OCI-LY3 (cell line): ENCODE results near the gene FOXO1.

Experiments
- H2AFZ ChIP-seq: fragments of 200-600, 300-600 bp; shearing (Covaris generic); 2 replicates; pipeline ENCODE4 v1.6.0; 2014; ENCODE audit warnings: antibody characterized with exemption, low read depth, low read length
- H3K27ac ChIP-seq: fragments of 200-600, 300-600 bp; sonication (generic); 2 replicates; pipeline ENCODE4 v1.5.1; 2014; ENCODE audit warnings: mild to moderate bottlenecking, low read length, moderate library complexity, mixed read lengths
- H3K27me3 ChIP-seq: fragments of 200-600, 300-600 bp; sonication (generic); 2 replicates; pipeline ENCODE4 v1.6.1; 2014; ENCODE audit warnings: low read depth, low read length, mixed read lengths
- H3K36me3 ChIP-seq: fragments of 200-600, 300-600 bp; sonication (generic); replicated peaks from 2 replicates; pipeline ENCODE3; 2014; ENCODE audit warnings: low read depth, low read length, mixed read lengths
- H3K4me1 ChIP-seq: fragments of 300-600, 200-600 bp; sonication (generic); 2 replicates; pipeline ENCODE4 v1.6.1; 2014; ENCODE audit warnings: low read length, mixed read lengths
- H3K4me2 ChIP-seq: fragments of 200-600, 300-600 bp; sonication (generic); 2 replicates; pipeline ENCODE4 v1.6.1; 2014; ENCODE audit warnings: low read length, mixed read lengths
- H3K4me3 ChIP-seq: fragments of 300-600, 200-600 bp; sonication (generic); 2 replicates; pipeline ENCODE4 v1.5.1; 2014; ENCODE audit warnings: antibody characterized with exemption, mild to moderate bottlenecking, low read length, moderate library complexity
- H3K79me2 ChIP-seq: fragments of 300-600, 200-600 bp; shearing (Covaris generic); 2 replicates; pipeline ENCODE4 v1.6.1; 2014; ENCODE audit warnings: mild to moderate bottlenecking, low read length, mixed read lengths
- H3K9ac ChIP-seq: fragments of 300-600, 200-600 bp; shearing (Covaris generic); 2 replicates; pipeline ENCODE4 v1.6.0; 2014; ENCODE audit warnings: mild to moderate bottlenecking, low read length, moderate library complexity
- H3K9me3 ChIP-seq: fragments of 200-600, 300-600 bp; shearing (Covaris generic); 2 replicates; pipeline ENCODE4 v1.6.1; 2014; ENCODE audit warnings: low read length, mixed read lengths; ENCODE audit not compliant: insufficient read depth
- H4K20me1 ChIP-seq: fragments of 200-600, 300-600 bp; sonication (generic); 2 replicates; pipeline ENCODE4 v1.6.1; 2016; ENCODE audit warnings: low read length, mixed read lengths; ENCODE audit not compliant: insufficient read depth
- EZH2phosphoT487 ChIP-seq: fragments of 200-600 bp; shearing (Covaris generic); IDR thresholded peaks from 2 replicates; pipeline ENCODE4 v1.6.1; 2018; ENCODE audit warnings: antibody characterized with exemption, mixed run types, low read depth
- TF ChIP-seq, protein P1 (sequence below): fragments of 200-600, 300-600 bp; sonication (generic); IDR thresholded peaks from 2 replicates; pipeline ENCODE4 v1.5.1; 2014; ENCODE audit warnings: antibody characterized with exemption, low read length, low read depth

Gene FOXO1

GRCh38 chr13:40662866-40663265 lies 3.6 kb downstream of the FOXO1 start:
- H3K9ac ChIP-seq = peak overlapping the region; percentile 94
- H3K79me2 ChIP-seq = peaks cover 84% of the 10 kb centered on the region
- H2AFZ ChIP-seq = no peak overlapping the region
- no peaks in the 10 kb centered on the region for H3K27me3 ChIP-seq
- H3K27ac ChIP-seq = peak overlapping the region; percentile 94
- H3K4me2 ChIP-seq = peak overlapping the region; percentile 80
- H3K4me1 ChIP-seq = peaks cover 43% of the 10 kb centered on the region
- peaks cover 3% of the 10 kb centered on the region for H3K36me3 ChIP-seq
- peaks cover 18% of the 10 kb centered on the region; the same call in 1 of the 2 replicates for H4K20me1 ChIP-seq
- 0 out of 2 replicates have a peak, but pooled peaks cover 2% of the 10 kb centered on the region for H3K9me3 ChIP-seq
- H3K4me3 ChIP-seq = peak overlapping the region; percentile 91
- TF ChIP-seq EZH2phosphoT487 = no peak
- TF ChIP-seq, protein P1, sequence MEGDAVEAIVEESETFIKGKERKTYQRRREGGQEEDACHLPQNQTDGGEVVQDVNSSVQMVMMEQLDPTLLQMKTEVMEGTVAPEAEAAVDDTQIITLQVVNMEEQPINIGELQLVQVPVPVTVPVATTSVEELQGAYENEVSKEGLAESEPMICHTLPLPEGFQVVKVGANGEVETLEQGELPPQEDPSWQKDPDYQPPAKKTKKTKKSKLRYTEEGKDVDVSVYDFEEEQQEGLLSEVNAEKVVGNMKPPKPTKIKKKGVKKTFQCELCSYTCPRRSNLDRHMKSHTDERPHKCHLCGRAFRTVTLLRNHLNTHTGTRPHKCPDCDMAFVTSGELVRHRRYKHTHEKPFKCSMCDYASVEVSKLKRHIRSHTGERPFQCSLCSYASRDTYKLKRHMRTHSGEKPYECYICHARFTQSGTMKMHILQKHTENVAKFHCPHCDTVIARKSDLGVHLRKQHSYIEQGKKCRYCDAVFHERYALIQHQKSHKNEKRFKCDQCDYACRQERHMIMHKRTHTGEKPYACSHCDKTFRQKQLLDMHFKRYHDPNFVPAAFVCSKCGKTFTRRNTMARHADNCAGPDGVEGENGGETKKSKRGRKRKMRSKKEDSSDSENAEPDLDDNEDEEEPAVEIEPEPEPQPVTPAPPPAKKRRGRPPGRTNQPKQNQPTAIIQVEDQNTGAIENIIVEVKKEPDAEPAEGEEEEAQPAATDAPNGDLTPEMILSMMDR = no peak

- Histone ChIP-seq H3K27ac (peak overlapping the region; percentile 94), H4K20me1 (peaks cover 19% of the 10 kb centered on the region; the same call in 1 of the 2 replicates), H3K4me1 (peaks cover 38% of the 10 kb centered on the region), H2AFZ (no peak overlapping the region), H3K27me3 (no peaks in the 10 kb centered on the region), H3K9ac (peak overlapping the region; percentile 60), H3K36me3 (peaks cover 3% of the 10 kb centered on the region), H3K4me2 (peak overlapping the region; percentile 80), H3K79me2 (peaks cover 89% of the 10 kb centered on the region), H3K9me3 (0 out of 2 replicates have a peak, but pooled peaks cover 2% of the 10 kb centered on the region), H3K4me3 (peak overlapping the region; percentile 68)
- TF ChIP-seq, protein P1 = no peak
- no peak for TF ChIP-seq EZH2phosphoT487
Observed at GRCh38 chr13:40661875-40662665, 4.4 kb downstream of the FOXO1 start.

DNA sequence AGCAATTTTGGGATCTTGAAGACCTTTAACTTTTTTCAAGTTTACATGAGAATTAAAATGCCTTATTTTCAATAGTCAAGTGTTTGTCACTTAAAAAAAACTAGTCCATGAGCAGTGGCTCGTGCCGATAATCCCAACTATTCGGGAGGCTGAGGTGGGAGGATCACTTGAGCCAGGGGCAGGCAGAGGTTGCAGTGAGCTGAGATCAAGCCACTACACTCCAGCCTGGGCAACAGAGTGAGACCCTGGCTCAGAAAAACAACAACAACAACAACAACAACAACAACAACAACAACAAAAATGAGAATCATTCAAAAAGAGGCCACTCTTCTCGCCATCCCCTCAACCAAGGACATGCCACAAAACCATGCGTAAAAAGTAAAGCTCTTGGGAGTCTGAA lies 5.7 kb downstream of the FOXO1 start:
- no peak overlapping the region for H3K4me2 ChIP-seq

GRCh38 chr13:40660141-40660664 lies 6.2 kb downstream of the FOXO1 start:
- no peak overlapping the region for H3K27ac ChIP-seq
- no peak overlapping the region for H3K4me3 ChIP-seq

More for the DNA sequence above, 5.7 kb downstream of the FOXO1 start:
- Histone ChIP-seq H3K4me1 (peaks cover 38% of the 10 kb centered on the region), H3K36me3 (peaks cover 3% of the 10 kb centered on the region), H4K20me1 (peaks cover 30% of the 10 kb centered on the region), H3K9me3 (0 out of 2 replicates have a peak, but pooled peaks cover 2% of the 10 kb centered on the region), H2AFZ (no peak overlapping the region), H3K27ac (no peak overlapping the region), H3K4me3 (no peak overlapping the region), H3K27me3 (no peaks in the 10 kb centered on the region), H3K79me2 (peaks cover 96% of the 10 kb centered on the region), H3K9ac (no peak overlapping the region)
- TF ChIP-seq EZH2phosphoT487 = no peak
- TF ChIP-seq, protein P1 = no peak

More at GRCh38 chr13:40660141-40660664, 6.2 kb downstream of the FOXO1 start:
- H3K4me2 ChIP-seq = no peak overlapping the region
- TF ChIP-seq EZH2phosphoT487 = no peak
- TF ChIP-seq, protein P1 = no peak
- H2AFZ ChIP-seq = no peak overlapping the region
- H3K4me1 ChIP-seq = peaks cover 38% of the 10 kb centered on the region
- H3K9me3 ChIP-seq = 0 out of 2 replicates have a peak, but pooled peaks cover 2% of the 10 kb centered on the region
- H4K20me1 ChIP-seq = peaks cover 30% of the 10 kb centered on the region
- H3K27me3 ChIP-seq = no peaks in the 10 kb centered on the region
- H3K79me2 ChIP-seq = peaks cover 96% of the 10 kb centered on the region
- peaks cover 3% of the 10 kb centered on the region for H3K36me3 ChIP-seq
- H3K9ac ChIP-seq = no peak overlapping the region
